NCI-H69 (cell line): ENCODE data around the gene PPT2.
"Not testable (repeated sequence)": the region's sequence is repeated elsewhere in the genome, so short reads cannot be mapped to it uniquely, and the experiment has no call there.

Experiments
- DNase-seq: peaks from one replicate; lab custom pipeline; 2025; lab: John Stamatoyannopoulos, UW

The PPT2 gene

DNA sequence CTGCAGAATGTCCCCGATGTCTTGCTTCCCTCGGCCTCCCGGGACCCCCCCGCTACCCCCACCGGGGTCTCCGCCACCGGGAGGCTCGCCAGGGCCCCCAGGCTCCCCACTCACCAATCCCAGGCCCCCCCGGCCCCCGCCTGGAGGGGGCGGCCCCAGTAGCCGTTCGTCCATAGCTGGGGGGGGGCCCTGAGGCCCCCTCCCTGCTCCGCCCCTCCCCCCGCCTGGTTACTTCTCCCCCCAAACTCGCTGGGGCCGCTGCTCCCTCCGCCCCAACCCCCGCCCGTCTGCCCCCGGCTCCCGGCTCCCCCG lies 35.8 kb downstream of the PPT2 start:
- DNase-seq = no peak

DNA sequence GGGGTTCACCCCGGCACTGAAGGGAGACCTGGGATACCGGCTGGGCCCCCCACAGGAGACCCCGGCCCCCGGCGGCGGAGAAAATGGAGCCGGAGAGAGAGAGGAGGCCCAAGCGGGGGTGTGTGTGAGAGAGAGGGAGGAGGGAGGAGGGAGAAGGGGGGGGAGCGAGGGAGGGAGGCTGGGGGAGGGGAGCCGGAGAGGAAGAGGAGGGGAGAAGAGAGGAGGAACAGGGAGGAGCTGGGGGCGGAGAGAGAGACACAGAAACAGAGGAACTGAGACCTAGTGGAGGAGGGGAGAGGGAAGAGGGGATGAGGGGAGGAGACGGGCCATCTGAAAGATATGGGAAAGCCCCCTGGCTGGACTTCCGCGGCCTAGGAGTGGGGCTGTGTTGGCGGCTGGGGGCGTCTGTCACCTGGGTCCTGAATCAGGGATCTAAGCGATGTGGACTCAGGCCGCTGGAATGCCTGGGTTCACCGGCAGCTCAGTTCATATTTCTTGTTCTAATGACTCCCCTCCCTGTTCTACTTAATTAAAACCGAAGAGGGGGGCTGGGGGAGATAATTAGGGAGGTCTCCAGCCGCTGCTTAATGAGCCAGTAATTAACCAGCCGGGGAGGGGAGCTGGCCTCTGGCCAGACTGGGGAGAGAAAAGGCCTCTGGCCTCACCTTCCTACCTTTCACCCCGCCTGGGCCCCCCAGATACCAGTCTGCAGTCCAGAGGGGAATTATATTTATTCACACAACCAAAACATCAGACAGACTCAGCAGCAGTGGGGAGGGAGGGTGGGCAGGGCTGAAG lies 36.3 kb downstream of the PPT2 start, which contains the start of gene PBX2:
TSS of gene PBX2 (minus strand) at position 149 of the 798 bp plus-strand sequence. CDS start 287 bp downstream, outside the sequence.
- DNase-seq = peak; percentile 96

DNA sequence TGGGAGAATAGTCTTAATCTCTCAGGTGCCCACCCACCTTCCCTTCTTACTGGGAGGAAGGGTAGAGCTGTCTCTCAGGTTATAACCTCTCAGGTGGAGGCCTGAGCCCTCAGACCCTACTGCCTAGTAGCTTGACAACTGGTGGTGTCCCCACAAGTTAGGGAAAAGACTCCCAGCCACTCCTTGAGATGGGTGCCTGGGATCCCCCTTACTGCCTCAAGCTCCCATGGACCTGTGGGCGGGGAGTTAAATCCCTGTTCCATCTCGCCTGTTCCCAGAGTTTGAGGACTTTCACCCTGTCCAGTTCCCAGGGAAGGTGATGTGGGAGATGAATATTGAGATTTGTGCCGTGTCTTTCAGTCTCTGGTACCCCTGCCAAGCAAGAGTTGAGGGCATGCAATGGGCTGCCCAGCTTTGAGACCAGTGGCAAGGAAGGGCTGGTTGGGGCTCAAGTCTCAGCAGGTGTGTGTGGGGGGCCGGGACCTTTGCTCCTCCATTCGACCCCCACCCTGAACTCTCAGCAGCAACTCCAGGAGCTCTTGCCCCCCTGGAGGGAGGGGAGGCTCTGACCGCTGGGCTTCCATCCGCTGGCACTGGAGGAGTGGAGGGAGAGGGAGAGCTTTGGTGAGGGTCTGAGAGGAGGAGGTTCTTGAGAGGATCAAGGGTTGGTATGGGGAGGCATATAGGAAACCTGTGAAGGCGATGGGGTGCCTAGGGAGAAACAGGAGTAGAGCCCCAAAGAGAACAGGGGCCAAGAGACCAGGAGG lies 37.2 kb downstream of the PPT2 start:
- no peak for DNase-seq

DNA sequence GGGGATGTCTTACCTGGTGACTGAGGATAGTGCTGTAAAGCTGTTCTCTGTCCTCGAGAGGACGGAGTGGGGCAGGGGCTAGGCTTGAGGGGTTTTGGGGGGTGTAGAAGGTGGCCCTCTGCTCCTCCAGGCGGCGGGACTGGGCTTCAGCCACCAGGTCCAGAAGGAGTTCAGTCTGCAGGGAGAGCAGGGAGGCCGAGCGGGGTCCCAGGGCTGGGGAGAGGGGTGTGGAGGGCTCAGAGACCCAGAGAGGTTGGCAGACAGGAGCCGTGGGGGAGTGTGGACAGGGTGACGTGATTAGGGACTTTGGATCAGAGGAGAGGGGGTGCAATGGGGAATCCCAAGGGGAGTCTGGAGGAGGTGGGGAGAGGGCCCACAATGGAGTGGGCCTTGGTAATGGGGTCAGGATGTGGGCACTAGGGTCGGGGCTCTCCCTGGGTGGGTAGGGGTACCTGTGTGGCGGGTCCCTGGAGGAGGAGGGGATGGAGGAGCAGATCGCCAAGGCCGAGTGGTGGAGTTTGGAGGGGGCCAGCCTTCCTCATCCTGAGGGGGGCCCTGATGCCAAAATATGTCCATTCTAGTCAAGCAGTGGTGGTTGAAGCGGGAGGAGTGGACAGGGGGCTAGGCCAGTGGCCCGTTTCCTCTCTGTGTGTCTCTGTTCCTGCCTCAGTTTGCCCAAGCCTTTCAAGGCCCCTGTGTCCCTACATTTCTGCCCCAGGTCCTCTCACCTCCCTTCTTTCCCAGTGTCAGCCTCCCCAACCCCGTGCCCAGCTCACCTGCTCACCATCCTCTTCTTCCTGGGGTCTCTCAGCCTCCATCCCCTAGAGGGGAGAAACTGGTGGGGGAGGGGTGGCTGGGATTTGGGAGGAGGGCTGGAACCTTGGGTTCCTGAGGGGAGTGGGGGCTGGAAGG lies 38.0 kb downstream of the PPT2 start:
- no peak for DNase-seq

DNA sequence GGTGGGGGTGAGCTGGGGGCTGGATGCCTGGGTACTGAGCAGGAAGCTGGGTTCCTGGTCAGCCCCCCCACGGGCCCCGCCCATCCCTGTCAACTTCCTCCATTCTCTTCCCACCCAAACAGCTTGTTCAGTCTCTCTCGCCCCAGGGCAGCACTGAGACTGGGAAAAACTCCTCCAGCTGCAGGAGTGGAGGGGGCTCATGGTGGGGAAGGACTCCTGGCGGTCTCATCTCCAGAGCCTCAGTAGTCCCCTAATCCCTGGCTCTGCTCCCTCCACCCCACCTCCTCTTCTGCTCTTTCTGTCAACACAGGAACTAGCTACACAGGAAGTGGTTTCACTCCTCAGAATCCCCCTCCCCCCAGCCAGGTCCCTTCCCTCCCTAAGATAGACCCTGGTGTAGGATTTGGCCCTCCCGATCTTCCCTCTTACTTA lies 38.7 kb downstream of the PPT2 start, which contains the start of gene GPSM3:
TSS of gene GPSM3 (minus strand) at position 36 of the 432 bp plus-strand sequence. CDS start 130 bp downstream, outside the sequence.
- DNase-seq = peak; percentile 48

DNA sequence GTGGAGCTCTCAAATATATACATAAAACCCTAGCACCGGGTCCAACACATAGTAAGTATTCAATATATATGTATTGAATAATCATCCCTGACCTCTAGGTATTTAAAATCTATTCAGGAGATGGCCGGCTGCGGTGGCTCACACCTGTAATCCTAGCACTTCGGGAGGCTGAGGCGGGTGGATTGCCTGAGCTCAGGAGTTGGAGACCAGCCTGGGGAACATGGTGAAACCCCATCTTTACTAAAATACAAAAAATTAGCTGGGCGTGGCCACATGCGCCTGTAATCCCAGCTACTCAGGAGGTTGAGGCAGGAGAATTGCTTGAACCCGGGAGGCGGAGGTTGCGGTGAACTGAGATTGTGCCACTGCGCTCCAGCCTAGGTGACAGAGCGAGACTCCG lies 39.2 kb downstream of the PPT2 start:
- DNase-seq = not testable (repeated sequence)

DNA sequence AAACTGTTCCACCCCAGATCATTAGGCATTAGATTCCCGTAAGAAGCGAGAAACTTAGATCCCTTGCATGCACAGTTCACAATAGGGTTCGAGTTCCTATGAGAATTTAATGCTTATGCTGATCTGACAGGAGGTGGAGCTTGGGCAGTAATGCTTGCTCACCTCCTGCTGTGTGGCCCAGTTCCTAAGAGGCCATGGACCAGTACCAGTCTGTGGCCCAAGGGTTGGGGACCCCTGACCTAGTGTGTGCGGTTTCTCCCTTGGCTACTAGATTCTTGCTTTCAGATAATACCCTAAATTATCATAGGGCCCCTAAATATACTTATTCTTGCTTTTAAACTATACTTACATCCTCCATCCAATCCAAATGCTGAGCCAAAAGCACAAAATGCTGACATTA lies 40.4 kb downstream of the PPT2 start:
- no peak for DNase-seq

DNA sequence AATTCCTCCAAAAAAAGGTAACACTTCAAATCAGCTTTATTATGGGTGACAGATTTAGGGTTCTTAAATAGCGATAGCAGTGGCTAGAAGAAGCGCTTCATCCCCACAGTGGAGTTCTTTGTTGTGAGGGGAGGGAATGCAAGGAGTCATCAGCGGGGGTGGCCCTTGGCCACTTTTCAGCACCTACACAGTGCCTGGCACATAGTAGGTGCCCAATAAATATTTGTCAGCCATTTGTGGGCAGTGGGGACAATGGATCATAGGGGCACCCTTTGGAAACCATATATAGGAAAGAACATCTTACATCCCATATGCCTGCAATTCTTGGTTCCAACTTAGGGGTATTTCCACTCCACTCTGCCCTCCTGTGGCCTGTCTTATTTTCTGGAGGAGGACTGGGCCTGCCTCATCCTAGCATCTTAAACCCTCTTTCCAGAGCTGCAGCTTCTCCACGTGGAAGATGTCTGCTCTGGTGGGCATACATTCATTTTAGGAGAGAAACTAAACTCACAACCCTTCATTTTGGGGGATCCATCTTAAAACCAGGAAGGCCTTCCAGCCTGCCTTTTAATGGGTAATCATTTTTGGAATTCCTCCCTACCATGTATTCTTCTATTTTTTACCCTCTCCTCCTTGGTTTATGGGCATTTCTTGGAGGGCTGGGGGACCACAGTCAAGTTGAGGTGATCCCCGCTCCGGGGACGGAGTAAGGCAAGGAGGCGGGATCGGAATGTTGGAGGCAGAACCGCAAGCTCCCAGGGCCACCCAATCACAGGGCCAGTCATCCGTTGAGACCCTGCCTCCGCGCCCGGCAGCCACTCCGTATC lies 41.1 kb downstream of the PPT2 start:
- DNase-seq = peak; percentile 71

DNA sequence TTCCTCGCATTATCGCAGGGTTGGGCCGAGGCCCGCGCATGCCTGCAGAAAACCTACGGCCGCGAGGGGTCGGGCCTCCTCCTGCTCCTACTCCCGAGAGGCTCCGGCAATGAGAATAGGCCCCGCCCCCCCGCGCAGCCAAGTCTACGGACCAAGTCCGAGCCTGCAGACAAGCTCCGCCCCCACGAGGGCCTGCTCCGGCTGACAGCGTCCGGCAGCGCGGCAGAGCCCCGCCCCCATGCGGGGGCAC lies 41.6 kb downstream of the PPT2 start:
- peak; percentile 100 for DNase-seq

DNA sequence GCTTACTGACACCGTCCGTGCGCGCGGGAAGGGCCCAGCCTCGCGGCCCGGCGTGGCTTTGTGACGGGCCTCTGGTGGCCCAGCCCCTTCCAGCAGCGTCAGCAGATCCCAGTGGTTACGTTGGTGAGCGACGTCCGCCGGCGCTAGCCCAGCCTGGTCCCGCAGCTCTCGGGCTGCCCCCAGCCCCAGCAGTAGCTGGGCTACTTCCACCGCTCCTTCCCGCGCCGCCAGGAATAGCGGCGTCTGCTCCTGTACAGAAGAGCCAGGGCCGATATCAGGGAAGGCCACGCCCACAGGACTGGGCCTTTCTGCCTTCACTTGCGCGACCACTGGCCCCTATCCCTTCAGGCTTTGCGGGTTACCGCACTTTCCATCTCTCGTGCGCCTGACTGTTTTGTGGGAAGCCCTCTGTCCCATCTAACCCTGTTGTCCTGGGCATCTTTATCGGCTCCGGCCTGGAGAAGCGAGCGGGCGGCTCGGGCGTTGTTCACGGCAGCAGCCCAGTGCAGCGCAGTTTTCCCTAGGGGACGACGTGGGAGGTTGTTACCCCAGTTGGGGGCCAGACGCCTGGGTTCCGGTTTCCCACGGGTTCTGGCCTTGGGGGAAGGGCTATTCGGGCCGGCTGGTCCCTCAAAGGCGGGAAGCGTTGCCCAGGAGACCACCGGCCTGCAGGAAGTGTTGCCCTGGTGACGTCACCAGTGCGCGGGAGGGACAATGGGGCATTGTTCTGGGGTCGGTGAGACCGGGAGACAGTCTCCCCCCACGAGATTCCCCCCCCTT lies 42.2 kb downstream of the PPT2 start:
- peak; percentile 97 for DNase-seq

DNA sequence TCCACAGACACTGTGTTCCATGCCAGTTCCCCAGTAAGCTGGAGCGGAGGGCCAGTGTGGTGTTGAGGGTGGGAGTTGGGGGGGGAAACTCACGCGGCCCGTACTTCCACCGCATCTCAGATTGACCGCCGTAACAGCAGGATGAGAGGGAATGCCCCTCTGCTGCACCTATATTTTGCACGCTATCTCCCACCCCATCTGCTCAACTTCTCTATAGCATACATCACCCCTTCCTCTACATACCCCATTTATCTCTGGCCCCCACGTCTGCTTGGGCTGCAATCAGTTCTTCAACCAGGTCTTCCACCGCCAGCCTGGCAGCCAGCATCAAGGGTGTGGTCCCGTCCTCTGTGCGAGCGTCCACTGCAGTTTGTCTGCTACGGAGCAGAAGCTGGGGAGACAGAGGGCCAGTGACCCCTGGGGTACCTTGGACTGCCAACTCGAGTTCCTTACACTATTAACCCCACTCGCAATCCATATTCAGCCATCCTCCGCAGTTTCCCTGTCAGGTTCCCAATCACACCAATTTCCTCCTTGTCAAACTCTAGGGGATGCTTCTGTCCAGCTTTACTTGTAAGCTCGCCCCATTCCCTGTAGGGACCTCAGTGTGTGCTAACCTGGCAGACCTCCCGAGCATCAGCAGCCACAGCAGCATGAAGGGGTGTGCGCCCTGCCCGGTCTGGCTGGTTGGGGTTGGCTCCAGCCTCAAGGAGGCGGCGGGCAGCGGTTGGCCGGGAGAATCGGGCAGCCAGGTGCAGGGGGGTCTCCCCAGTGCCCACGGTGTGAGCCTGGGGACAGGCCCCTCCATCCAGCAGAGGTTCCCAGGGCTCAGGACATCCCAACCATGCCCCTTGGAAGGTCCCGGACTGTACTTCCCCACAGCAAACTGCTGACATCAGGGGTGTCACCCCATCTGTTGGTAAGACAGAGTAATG lies 43.0 kb downstream of the PPT2 start:
- DNase-seq = peak; percentile 43

DNA sequence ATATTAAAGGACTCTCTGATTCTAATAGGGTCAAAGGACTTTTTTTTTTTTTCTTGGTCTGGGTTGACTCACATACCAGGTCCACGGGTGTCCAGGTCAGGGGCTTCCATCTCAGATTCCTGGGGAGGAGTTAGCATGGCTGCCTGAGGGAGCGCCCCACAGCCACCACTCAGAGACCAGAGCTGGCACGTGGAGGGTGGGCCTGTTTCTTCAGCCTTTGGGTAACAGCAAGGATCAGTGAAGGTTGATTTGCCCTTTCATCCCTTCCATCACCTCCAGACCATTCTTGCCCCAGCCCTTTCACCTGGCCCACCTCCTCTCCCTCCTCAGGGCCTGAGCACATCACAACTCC lies 44.4 kb downstream of the PPT2 start:
- no peak for DNase-seq

DNA sequence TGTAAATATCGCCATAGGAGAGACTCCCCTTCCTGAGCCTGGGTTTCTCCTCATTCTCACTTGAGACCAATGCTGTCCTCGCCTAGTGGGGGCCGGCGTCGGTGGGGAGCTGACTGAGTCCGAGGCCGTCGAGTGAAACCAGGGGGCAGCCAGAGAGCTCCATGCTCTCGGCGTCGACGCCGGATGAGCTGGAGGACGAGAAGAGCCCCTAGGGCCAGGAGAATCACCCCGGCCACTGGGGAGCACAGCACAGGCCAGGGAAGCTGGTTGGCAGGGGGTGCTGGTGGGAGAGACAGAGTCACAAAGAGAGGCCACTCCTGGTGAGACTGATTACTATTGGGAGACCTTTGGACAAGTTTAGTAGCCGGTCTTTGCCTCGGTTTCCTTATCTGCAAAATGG lies 44.9 kb downstream of the PPT2 start:
- no peak for DNase-seq

DNA sequence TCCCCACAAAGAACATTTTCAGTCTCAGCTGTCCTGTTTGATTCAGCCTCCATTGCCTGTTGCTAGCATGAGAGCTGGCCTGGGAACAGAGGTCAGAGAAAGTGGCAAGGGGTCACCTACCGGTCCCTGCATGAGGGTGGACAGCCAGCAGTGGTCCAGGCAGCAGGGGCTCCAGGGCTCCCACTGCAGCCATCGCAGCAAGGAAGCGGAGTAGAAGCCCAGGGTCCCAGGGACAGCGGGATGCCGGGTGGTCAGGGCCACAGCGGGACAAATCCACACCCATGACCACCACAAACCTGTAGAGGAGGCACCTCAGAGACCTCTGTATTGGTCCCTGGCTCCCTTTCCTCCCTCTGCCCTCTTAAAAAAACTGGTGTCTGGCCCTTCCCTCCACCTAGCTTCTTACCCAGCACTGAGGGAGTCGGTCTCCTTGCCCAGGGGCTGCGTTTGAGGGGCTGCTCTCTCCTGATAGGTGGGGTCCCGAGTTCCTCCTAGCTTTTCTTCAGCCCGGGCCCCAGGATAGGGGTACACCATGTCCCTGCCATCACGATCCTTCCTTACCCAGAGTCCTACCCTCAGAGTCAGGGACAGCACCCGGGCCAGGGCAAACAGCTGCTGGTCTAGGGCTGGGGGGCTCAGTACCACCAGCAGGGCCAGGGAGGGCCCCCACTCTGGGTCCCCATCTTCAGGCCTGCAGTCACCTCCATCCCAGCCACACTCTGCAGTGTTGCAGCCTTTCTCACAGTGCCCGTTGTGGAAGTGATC lies 47.0 kb downstream of the PPT2 start:
- no peak for DNase-seq

DNA sequence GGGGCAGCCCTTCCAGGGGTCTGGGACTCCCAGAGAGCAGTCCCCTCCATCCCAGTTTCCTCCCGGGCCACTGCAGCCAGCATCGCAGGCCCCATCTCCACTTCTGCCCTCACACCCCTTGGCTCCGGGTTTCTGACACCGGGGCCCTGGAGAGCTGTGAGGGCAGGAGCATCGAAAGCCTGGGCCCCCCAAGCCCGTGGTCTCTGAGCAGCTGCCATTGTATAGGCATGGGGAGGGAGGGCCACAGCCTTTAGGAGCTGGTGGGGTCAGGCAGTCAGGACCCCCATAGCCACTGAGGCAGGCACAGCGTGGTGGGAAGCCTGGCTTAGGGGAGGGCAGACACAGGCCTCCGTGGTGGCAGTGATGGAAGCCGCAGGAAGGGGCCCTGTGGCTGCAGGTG lies 48.2 kb downstream of the PPT2 start:
- DNase-seq = no peak

DNA sequence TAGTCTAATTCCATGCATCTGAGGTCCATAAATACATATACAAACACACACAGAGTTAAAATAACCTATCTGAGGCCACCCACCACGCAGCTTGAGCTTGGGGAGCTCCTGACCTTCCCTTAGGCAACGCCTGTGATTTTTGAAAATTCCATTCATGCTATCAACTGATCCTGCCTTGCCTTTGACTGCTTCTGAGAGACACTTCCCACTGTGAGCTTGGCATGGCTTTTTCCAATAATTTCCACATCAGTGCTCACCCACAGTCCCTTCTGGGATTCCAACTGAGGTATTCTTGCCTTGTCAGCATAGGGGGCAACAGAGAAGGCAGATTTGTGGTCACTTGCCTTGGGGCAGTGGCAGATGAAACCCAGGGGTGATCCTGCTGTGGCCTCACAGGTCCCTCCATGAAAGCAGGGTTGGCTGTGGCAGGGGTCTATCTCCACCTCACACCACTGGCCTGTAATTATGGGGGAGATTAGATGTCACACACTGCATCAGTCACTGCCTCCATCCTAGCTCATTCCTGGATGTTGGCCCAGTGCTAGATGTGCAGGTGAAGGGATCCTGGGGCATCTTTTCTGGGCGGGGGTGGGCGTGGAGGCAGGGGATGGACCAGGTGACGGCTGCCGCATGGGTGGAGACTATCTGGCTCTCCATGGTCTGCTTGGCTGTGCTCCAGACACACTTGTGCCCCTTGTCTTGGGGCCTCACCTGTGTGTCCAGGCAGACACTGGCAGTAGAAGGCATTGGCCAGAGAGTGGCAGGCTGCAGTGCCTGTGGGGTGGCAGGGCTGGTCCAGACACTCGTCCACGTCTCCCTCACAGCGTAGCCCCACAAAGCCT lies 49.7 kb downstream of the PPT2 start:
- peak; percentile 83 for DNase-seq

DNA sequence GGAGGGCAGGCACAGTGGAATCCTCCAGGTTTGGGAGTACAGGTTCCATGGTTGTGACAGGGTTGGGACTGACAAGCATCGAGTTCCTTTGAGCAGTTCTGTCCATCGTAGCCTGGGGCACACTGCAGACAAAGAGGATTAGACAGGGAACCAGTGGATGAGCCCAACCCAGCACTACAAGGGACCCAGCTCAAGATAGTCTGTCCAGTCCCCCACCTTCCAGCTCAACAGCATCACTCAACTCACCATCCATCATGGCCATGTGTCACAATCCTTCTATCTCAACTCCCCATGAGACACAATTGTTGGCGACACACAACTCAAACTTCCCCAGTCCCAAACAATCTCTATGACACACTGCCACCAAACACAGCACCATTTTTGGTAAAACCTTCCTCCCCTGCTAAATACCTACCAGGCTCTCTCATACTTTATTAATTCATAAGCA lies 50.4 kb downstream of the PPT2 start:
- DNase-seq = no peak

DNA sequence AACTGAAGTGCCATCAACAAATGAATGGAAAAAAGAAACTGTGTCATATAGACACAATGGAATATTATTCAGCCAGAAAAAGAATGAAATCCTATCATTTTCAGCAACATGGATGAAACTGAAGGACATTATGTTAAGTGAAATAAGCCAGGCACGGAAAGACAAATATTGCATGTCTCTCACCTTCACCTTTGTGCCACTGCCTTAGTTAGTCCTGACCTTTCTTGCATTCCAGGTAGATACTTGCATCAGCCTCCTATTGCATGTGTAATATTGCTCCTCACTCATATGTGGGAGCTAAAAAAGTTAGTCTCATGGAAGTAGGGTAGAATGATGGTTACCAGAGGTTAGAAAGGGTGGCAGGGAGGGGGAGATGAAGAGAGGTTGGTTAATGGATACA lies 55.1 kb downstream of the PPT2 start:
- DNase-seq = no peak
